SJCRH30 (cell line): Measurements from ENCODE around the gene SLC35G6. TPM values are rescaled to one million over a fixed set of nuclear protein-coding genes. Genes with fewer than 3 reads are reported as not detected.
A peak's percentile ranks its signal among the peaks of the same experiment; 100 is the strongest.

Experiments used
- DNase-seq, 2 experiments: peaks; one replicate each; pipeline ENCODE4 v3.0.0-alpha.2; 2015 to 2020
- H3K27ac ChIP-seq: fragments of 250-450 bp; sonication (Bioruptor Pico); 2 replicates; pipeline ENCODE4 v1.5.1; 2020; ENCODE audit warnings: mild to moderate bottlenecking, moderate library complexity
- H3K27me3 ChIP-seq: fragments of 250-450 bp; sonication (Bioruptor Pico); 2 replicates; pipeline ENCODE4 v1.5.1; 2020; ENCODE audit warnings: mild to moderate bottlenecking, moderate library complexity
- H3K36me3 ChIP-seq: fragments of 250-450 bp; sonication (Bioruptor Pico); 2 replicates; pipeline ENCODE4 v1.5.1; 2020; ENCODE audit warnings: mild to moderate bottlenecking, moderate library complexity
- H3K4me1 ChIP-seq: fragments of 250-450 bp; sonication (Bioruptor Pico); 2 replicates; pipeline ENCODE4 v1.5.1; 2020; ENCODE audit warnings: mild to moderate bottlenecking, moderate library complexity
- H3K4me3 ChIP-seq: fragments of 250-450 bp; sonication (Bioruptor Pico); 2 replicates; pipeline ENCODE4 v1.5.1; 2020; ENCODE audit warnings: mild to moderate bottlenecking, moderate library complexity
- H3K9me3 ChIP-seq: fragments of 250-450 bp; sonication (Bioruptor Pico); replicated peaks from 2 replicates; pipeline ENCODE4 v1.5.1; 2020; ENCODE audit warnings: mild to moderate bottlenecking, moderate library complexity
- total RNA-seq: library from RNA; depleted of rRNA; stranded (reverse); fragments of >200 nt; shearing (Covaris generic); gene quantifications from 2 replicates; pipeline ENCODE4 v1.2.3, GENCODE V29; 2014

The SLC35G6 gene
- total RNA-seq, 1 experiment from 2014 or later, result not detected

DNA sequence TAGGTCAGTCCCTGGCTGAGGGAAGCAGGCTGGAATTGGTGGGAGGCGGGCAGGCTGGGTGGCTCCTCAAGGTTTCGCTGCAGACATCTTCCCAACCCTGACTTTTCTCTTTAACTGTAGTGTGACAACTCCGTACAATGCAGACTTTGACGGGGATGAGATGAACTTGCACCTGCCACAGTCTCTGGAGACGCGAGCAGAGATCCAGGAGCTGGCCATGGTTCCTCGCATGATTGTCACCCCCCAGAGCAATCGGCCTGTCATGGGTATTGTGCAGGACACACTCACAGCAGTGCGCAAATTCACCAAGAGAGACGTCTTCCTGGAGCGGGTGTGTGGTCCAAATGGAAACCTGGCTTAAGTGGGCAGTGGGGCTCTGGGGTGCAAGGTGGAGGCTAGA is 17.9 kb downstream of the SLC35G6 start:
- Histone ChIP-seq H3K9me3 (no peaks in the 10 kb centered on the region), H3K4me1 (no peaks in the 10 kb centered on the region), H3K27me3 (no peaks in the 10 kb centered on the region), H3K36me3 (peaks cover 62% of the 10 kb centered on the region), H3K4me3 (no peak overlapping the region), H3K27ac (no peak overlapping the region)
- DNase-seq, result no peak

DNA sequence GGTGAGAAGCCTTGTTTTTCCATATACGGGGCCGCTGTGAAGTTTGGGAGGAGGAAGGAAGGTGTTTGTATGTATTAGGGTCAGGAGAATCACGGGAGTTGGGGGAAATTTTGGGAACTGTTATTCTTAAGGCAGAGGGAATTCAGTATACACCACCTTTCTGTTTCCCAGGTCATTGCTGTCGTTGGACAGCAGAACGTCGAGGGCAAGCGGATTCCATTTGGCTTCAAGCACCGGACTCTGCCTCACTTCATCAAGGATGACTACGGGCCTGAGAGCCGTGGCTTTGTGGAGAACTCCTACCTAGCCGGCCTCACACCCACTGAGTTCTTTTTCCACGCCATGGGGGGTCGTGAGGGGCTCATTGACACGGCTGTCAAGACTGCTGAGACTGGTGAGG is 20.5 kb downstream of the SLC35G6 start:
- Histone ChIP-seq H3K4me1 (no peaks in the 10 kb centered on the region), H3K27ac (no peak overlapping the region), H3K4me3 (no peak overlapping the region), H3K36me3 (peaks cover 72% of the 10 kb centered on the region), H3K9me3 (no peaks in the 10 kb centered on the region), H3K27me3 (no peaks in the 10 kb centered on the region)
- no peak for DNase-seq

DNA sequence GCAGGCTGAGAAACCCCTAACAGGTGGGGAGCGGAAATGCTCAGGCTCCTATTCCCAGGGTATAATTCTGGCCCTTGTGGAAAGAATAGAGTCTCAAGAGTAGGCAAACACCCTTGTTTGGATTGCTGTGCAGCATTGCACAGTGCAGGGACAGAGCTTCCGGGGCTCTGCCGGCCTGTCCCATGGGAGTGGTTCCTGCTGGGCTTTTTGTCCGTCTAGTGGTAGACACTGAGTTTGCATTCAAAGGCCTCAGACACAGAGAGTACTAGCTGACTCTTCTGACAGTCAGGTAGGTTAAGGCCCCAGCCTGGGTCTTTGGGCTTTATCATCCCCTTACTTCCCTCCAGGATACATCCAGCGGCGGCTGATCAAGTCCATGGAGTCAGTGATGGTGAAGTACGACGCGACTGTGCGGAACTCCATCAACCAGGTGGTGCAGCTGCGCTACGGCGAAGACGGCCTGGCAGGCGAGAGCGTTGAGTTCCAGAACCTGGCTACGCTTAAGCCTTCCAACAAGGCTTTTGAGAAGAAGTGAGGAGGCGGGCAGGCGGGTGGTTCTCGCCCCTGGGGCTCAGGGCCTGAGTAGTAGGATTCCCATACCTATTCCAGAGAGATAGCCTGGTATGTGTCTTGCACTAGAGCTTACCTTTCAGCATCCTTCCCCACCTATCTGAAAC is 21.1 kb downstream of the SLC35G6 start:
- Histone ChIP-seq H3K27ac (no peak overlapping the region), H3K36me3 (peaks cover 72% of the 10 kb centered on the region), H3K27me3 (no peaks in the 10 kb centered on the region), H3K9me3 (no peaks in the 10 kb centered on the region), H3K4me1 (no peaks in the 10 kb centered on the region), H3K4me3 (no peak overlapping the region)
- no peak for DNase-seq

DNA sequence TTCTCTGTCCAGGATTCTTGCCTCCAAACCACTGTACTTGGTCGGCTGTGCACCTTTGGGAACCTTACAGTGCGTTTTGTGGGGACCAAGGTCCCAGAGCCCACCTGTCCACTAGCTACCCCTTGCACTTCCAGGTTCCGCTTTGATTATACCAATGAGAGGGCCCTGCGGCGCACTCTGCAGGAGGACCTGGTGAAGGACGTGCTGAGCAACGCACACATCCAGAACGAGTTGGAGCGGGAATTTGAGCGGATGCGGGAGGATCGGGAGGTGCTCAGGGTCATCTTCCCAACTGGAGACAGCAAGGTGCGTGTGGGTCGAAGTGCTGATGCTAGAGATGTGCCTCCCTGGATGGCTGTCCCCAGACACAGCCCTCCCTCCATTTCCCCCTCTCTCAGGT is 21.7 kb downstream of the SLC35G6 start:
- Histone ChIP-seq H3K27ac (no peak overlapping the region), H3K9me3 (no peaks in the 10 kb centered on the region), H3K27me3 (no peaks in the 10 kb centered on the region), H3K4me1 (no peaks in the 10 kb centered on the region), H3K4me3 (no peak overlapping the region), H3K36me3 (peaks cover 78% of the 10 kb centered on the region)
- DNase-seq, result no peak

DNA sequence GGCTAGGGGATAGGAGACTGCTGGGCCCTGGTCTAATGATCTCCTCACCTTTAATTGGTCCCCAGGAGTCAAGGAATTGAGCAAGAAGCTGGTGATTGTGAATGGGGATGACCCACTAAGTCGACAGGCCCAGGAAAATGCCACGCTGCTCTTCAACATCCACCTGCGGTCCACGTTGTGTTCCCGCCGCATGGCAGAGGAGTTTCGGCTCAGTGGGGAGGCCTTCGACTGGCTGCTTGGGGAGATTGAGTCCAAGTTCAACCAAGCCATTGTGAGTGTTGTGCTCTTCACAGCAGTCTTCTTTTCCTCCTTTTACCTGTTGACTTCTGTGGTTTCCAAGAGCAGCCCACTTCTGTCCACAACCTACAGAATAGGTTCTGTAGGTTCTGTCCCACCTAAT is 22.3 kb downstream of the SLC35G6 start:
- Histone ChIP-seq H3K27me3 (no peaks in the 10 kb centered on the region), H3K27ac (no peak overlapping the region), H3K4me3 (no peak overlapping the region), H3K9me3 (no peaks in the 10 kb centered on the region), H3K36me3 (peaks cover 78% of the 10 kb centered on the region), H3K4me1 (no peaks in the 10 kb centered on the region)
- no peak for DNase-seq

DNA sequence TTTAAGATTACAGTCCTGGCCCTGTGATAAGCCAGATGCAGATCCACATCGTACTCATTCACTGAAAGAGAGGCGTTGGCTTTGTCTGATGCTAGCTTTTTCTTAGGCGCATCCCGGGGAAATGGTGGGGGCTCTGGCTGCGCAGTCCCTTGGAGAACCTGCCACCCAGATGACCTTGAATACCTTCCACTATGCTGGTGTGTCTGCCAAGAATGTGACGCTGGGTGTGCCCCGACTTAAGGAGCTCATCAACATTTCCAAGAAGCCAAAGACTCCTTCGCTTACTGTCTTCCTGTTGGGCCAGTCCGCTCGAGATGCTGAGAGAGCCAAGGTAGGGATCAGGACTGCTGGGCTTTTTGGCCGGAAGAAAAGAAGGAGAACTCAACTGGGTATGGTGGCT is 26.9 kb downstream of the SLC35G6 start:
- Histone ChIP-seq H3K36me3 (peaks cover 58% of the 10 kb centered on the region), H3K4me1 (no peaks in the 10 kb centered on the region), H3K27me3 (no peaks in the 10 kb centered on the region), H3K27ac (no peak overlapping the region), H3K4me3 (no peak overlapping the region), H3K9me3 (no peaks in the 10 kb centered on the region)
- no peak for DNase-seq

DNA sequence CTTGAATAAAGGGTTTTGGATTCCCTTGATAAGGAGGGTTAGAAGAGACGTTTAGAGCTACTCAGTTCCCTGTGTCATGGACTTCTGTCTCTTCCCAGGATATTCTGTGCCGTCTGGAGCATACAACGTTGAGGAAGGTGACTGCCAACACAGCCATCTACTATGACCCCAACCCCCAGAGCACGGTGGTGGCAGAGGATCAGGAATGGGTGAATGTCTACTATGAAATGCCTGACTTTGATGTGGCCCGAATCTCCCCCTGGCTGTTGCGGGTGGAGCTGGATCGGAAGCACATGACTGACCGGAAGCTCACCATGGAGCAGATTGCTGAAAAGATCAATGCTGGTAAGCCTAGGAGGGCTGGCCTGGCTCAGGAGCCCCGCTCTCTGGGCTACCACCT is 27.6 kb downstream of the SLC35G6 start:
- H3K27me3 ChIP-seq, result no peaks in the 10 kb centered on the region

DNA sequence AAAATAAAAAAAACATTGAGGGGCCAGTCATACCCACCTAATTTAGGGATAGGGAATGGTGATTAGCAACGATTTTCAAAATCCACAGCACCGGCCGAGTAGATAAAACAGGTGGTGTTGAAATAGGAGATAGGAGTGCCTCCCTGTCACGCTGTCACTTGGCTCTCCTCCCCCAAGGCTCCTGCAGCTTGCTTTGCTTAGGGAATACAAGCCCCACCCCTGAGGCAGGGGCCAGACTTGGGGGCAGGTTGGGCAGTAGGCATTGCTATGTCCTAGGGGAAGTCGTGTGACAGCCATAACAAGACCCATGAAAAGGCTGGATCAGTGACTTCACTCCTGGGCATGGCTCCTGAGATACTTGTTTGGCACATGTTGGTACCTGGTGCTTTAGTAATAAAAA is 28.7 kb downstream of the SLC35G6 start:
- no peak overlapping the region for H3K27ac ChIP-seq
- no peaks in the 10 kb centered on the region for H3K9me3 ChIP-seq
- peaks cover 45% of the 10 kb centered on the region for H3K36me3 ChIP-seq
- no peaks in the 10 kb centered on the region for H3K27me3 ChIP-seq
- no peaks in the 10 kb centered on the region for H3K4me1 ChIP-seq
- H3K4me3 ChIP-seq, result no peak overlapping the region
- no peak for DNase-seq

More for the DNA sequence above, 27.6 kb downstream of the SLC35G6 start:
- Histone ChIP-seq H3K27ac (no peak overlapping the region), H3K4me1 (no peaks in the 10 kb centered on the region), H3K4me3 (no peak overlapping the region), H3K36me3 (peaks cover 52% of the 10 kb centered on the region), H3K9me3 (no peaks in the 10 kb centered on the region)
- DNase-seq, result no peak

DNA sequence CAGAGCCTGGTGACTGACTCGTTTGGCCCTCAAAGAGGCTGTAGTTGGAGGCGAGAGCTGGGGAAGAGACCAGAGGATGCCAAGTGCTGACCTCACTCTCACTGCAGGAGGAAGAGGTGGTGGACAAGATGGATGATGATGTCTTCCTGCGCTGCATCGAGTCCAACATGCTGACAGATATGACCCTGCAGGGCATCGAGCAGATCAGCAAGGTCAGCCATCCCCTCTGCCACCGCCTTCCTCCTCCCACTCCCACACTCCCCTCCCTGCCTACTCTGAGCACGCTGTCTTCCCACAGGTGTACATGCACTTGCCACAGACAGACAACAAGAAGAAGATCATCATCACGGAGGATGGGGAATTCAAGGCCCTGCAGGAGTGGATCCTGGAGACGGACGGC is 29.9 kb downstream of the SLC35G6 start:
- DNase-seq, result no peak
- Histone ChIP-seq H3K9me3 (no peaks in the 10 kb centered on the region), H3K27ac (no peak overlapping the region), H3K27me3 (no peaks in the 10 kb centered on the region), H3K36me3 (peaks cover 39% of the 10 kb centered on the region), H3K4me1 (no peaks in the 10 kb centered on the region), H3K4me3 (no peak overlapping the region)

DNA sequence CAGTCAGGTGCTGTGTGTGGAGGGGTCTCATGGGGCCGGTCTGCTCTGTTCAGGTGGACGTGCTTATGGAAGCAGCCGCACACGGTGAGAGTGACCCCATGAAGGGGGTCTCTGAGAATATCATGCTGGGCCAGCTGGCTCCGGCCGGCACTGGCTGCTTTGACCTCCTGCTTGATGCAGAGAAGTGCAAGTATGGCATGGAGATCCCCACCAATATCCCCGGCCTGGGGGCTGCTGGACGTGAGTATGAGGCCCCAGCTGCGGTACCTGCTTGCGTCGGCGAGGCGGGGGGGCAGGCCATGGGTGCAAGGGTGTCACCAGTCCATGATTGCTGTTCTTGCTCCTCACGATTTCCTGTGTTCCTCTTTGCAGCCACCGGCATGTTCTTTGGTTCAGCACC is 30.9 kb downstream of the SLC35G6 start:
- H3K4me3 ChIP-seq, result no peak overlapping the region
- H3K4me1 ChIP-seq, result no peaks in the 10 kb centered on the region
- no peaks in the 10 kb centered on the region for H3K27me3 ChIP-seq
- no peak for DNase-seq
- H3K27ac ChIP-seq, result no peak overlapping the region
- H3K9me3 ChIP-seq, result no peaks in the 10 kb centered on the region
- H3K36me3 ChIP-seq, result peaks cover 33% of the 10 kb centered on the region

DNA sequence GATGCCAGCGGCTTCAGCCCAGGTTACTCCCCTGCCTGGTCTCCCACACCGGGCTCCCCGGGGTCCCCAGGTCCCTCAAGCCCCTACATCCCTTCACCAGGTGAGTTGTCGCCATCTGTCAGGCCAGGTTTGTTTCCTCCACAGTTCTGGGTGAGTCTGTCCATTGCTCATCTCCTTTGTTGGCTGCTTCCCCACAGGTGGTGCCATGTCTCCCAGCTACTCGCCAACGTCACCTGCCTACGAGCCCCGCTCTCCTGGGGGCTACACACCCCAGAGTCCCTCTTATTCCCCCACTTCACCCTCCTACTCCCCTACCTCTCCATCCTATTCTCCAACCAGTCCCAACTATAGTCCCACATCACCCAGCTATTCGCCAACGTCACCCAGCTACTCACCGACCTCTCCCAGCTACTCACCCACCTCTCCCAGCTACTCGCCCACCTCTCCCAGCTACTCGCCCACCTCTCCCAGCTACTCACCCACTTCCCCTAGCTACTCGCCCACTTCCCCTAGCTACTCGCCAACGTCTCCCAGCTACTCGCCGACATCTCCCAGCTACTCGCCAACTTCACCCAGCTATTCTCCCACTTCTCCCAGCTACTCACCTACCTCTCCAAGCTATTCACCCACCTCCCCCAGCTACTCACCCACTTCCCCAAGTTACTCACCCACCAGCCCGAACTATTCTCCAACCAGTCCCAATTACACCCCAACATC is 31.7 kb downstream of the SLC35G6 start:
- Histone ChIP-seq H3K27me3 (no peaks in the 10 kb centered on the region), H3K4me1 (no peaks in the 10 kb centered on the region), H3K36me3 (peaks cover 25% of the 10 kb centered on the region), H3K4me3 (no peak overlapping the region), H3K9me3 (no peaks in the 10 kb centered on the region), H3K27ac (no peak overlapping the region)
- no peak for DNase-seq

DNA sequence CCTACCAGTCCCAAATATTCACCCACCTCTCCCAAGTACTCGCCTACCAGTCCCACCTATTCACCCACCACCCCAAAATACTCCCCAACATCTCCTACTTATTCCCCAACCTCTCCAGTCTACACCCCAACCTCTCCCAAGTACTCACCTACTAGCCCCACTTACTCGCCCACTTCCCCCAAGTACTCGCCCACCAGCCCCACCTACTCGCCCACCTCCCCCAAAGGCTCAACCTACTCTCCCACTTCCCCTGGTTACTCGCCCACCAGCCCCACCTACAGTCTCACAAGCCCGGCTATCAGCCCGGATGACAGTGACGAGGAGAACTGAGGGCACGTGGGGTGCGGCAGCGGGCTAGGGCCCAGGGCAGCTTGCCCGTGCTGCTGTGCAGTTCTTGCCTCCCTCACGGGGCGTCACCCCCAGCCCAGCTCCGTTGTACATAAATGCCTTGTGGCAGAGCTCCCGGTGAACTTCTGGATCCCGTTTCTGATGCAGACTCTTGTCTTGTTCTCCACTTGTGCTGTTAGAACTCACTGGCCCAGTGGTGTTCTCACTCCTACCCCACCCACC is 32.7 kb downstream of the SLC35G6 start:
- H3K4me1 ChIP-seq, result no peaks in the 10 kb centered on the region
- H3K36me3 ChIP-seq, result peaks cover 18% of the 10 kb centered on the region
- DNase-seq, result no peak
- H3K4me3 ChIP-seq, result no peak overlapping the region
- no peaks in the 10 kb centered on the region for H3K9me3 ChIP-seq
- H3K27me3 ChIP-seq, result no peaks in the 10 kb centered on the region
- no peak overlapping the region for H3K27ac ChIP-seq

DNA sequence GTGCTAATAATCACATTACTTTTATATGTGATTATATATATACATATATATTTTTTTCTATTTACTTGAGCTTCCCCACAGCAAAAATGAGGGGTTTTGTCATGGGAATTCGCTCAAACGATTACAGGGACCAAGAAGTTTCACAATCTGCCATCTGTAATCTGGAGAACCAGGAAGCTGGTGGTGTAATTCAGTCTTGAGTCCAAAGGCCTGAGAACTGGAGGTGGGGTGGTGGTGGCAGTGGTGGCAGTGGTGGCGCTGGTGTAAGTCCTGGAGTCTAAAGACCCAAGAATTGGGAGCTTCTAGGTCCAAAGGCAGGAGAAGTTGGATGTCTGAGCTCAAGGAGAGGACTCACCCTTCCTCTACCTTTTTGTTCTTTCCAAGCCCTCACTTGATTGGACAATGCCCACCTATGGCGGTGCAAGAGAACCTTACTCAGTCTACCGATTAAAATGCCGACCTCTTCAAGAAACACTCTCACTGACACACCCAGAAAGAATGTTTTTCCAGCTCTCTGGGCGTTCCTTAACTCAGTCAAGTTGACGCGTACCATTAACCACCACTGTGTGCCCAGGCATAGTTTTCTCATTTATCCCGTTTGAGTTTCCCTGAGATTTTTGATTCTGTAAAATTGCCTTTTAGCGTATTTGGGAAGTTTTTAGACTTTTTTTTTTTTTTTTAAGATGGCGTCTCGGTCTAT is 34.8 kb downstream of the SLC35G6 start:
- DNase-seq, result no peak
- Histone ChIP-seq H3K27me3 (no peaks in the 10 kb centered on the region), H3K4me3 (no peak overlapping the region), H3K36me3 (peaks cover 10% of the 10 kb centered on the region), H3K27ac (no peak overlapping the region), H3K9me3 (no peaks in the 10 kb centered on the region), H3K4me1 (no peaks in the 10 kb centered on the region)

DNA sequence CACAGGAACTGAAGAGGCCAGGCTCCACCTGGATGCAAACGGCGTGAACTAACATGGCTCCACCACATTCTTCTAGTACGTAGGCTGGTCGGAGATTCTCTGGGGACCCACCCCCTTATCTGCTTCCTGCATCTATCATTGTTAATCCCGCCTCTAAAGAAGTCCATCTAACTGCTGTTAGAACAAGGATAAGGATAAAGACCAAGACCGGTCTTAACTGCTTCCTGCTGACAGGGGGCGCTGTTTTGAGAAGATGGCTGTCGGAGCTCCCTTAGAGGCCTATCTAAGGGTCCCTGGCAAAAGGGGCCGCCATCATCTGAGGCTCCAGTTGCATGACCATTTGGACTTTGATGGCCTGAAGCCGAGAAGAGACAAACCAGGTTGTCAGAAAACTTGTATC is 41.8 kb downstream of the SLC35G6 start:
- Histone ChIP-seq H3K27ac (no peak overlapping the region), H3K4me3 (no peak overlapping the region), H3K36me3 (no peaks in the 10 kb centered on the region), H3K9me3 (no peaks in the 10 kb centered on the region), H3K4me1 (no peaks in the 10 kb centered on the region), H3K27me3 (no peaks in the 10 kb centered on the region)
- DNase-seq, result peak; percentile 5 to 17

DNA sequence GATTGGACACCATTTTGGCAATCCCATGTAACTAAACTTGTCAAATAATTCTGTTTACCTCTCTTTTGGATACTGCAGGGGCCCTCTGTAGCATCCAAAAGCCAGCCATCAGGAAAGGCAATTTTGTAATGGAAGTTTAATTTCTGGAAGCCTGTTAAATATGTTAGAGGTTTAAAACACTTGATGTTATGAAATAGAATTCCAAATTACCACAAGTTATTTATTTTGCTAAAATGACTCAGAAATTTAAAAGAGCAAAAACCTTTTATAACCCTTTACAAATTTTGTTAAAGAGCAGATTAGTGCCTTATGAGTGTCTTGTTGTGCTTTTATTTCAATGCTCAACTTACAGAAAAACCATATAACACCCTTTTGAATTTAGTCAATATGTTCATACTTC is 47.6 kb downstream of the SLC35G6 start:
- no peaks in the 10 kb centered on the region for H3K27me3 ChIP-seq
- no peak for DNase-seq
- H3K4me1 ChIP-seq, result no peaks in the 10 kb centered on the region
- H3K9me3 ChIP-seq, result no peaks in the 10 kb centered on the region
- no peak overlapping the region for H3K27ac ChIP-seq
- no peaks in the 10 kb centered on the region for H3K36me3 ChIP-seq
- H3K4me3 ChIP-seq, result no peak overlapping the region
